AG20443 (cell line): Measurements from ENCODE around the gene HOXB4.

Source experiments
- DNase-seq: peaks from one replicate; pipeline ENCODE4 v3.0.0; 2012; ENCODE audit warnings: low spot score, mixed read lengths

Gene HOXB4

GRCh38 chr17:48571826-48572417 lies 6.2 kb downstream of the HOXB4 start:
- DNase-seq = no peak

- no peak for DNase-seq
Measured at GRCh38 chr17:48571024-48571818, 6.9 kb downstream of the HOXB4 start.

GRCh38 chr17:48570325-48571023 lies 7.7 kb downstream of the HOXB4 start:
- peak; percentile 30 for DNase-seq

- no peak for DNase-seq
Measured at GRCh38 chr17:48569674-48570324, 8.4 kb downstream of the HOXB4 start.

GRCh38 chr17:48569240-48569582 lies 8.9 kb downstream of the HOXB4 start:
- DNase-seq = no peak

GRCh38 chr17:48568499-48569239 lies 9.5 kb downstream of the HOXB4 start:
- peak; percentile 26 for DNase-seq

- no peak for DNase-seq
Measured at GRCh38 chr17:48567646-48568354, 10.3 kb downstream of the HOXB4 start.

GRCh38 chr17:48567209-48567608 lies 10.9 kb downstream of the HOXB4 start:
- no peak for DNase-seq

- DNase-seq = no peak
Measured at GRCh38 chr17:48566717-48567116, 11.4 kb downstream of the HOXB4 start.

GRCh38 chr17:48565925-48566710 lies 12.0 kb downstream of the HOXB4 start:
- no peak for DNase-seq

- DNase-seq = no peak
Measured at GRCh38 chr17:48565022-48565554, 13.1 kb downstream of the HOXB4 start.

- peak; percentile 78 for DNase-seq
Measured at GRCh38 chr17:48564188-48565021, 13.7 kb downstream of the HOXB4 start.

GRCh38 chr17:48563867-48564187 lies 14.3 kb downstream of the HOXB4 start:
- no peak for DNase-seq

- DNase-seq = no peak
Measured at GRCh38 chr17:48563385-48563838, 14.7 kb downstream of the HOXB4 start.

GRCh38 chr17:48562934-48563333 lies 15.2 kb downstream of the HOXB4 start:
- no peak for DNase-seq

- DNase-seq = peak; percentile 51
Measured at GRCh38 chr17:48561884-48562810, 16.0 kb downstream of the HOXB4 start.

- DNase-seq = no peak
Measured at GRCh38 chr17:48559840-48560817, 18.0 kb downstream of the HOXB4 start.
